ENCODE measurements around the gene MS4A18. TPM values are rescaled to one million over a fixed set of nuclear protein-coding genes. Genes with fewer than 3 reads are reported as not detected.
A peak's percentile ranks its signal among the peaks of the same experiment; 100 is the strongest.

MS4A18 gene
- total and polyA plus RNA-seq, 10 of the 15 experiments (the other 5 are each of a cell fraction or from before 2014, with no cell fraction given) = not detected

DNA sequence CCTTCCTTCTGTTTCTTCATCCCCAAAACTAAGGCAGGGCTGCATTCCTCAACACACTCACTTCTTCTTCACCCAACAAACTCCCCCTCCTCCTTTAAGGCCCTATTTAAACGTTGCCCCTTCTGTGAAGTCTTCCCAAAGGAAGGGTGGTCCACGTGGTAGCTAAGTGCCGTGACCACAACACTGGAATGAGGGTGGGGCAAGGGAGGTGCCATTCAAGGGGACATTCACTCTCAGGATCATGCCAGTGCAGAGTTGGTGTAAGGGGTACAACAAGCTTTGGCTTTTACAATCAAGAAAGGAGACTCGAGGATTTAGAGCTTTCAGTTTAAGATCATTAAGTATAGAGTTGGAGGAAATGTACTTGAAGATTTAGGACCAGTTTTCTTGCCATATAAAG, 52.6 kb downstream of the MS4A18 start (continued):
- TF ChIP-seq CHD2 (IDR thresholded peaks at IDR 0.05; ENCODE audit: borderline replicate concordance, low read depth, low read length) = no peak
- no peak for TF ChIP-seq ZNF274 (IDR thresholded peaks at IDR 0.05; ENCODE audit: insufficient read depth, insufficient read length)
- TF ChIP-seq FOXK2 (IDR thresholded peaks at IDR 0.05) = no peak

DNA sequence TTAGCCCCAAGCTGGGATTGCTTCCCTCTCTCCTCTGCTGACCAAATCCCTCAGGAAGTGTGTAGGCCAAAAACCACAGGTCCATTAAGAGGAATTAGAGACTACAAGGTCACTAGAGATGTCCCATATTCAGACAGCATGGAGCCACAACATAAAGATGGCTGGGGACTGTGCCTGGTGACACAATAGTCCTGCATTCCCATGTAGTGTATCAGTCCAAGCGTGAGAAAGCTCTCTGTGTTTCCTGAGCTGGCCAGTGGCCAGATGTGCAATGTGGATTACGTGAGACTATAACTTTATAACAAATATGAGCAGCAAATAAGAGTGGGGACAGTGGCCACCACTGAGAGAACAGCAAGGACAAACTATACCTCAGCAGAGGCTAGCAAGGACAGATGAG, 53.1 kb downstream of the MS4A18 start:
- TF ChIP-seq, protein P1, sequence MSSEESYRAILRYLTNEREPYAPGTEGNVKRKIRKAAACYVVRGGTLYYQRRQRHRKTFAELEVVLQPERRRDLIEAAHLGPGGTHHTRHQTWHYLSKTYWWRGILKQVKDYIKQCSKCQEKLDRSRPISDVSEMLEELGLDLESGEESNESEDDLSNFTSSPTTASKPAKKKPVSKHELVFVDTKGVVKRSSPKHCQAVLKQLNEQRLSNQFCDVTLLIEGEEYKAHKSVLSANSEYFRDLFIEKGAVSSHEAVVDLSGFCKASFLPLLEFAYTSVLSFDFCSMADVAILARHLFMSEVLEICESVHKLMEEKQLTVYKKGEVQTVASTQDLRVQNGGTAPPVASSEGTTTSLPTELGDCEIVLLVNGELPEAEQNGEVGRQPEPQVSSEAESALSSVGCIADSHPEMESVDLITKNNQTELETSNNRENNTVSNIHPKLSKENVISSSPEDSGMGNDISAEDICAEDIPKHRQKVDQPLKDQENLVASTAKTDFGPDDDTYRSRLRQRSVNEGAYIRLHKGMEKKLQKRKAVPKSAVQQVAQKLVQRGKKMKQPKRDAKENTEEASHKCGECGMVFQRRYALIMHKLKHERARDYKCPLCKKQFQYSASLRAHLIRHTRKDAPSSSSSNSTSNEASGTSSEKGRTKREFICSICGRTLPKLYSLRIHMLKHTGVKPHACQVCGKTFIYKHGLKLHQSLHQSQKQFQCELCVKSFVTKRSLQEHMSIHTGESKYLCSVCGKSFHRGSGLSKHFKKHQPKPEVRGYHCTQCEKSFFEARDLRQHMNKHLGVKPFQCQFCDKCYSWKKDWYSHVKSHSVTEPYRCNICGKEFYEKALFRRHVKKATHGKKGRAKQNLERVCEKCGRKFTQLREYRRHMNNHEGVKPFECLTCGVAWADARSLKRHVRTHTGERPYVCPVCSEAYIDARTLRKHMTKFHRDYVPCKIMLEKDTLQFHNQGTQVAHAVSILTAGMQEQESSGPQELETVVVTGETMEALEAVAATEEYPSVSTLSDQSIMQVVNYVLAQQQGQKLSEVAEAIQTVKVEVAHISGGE (CRISPR knock-in tag; IDR thresholded peaks at IDR 0.05) = no peak
- TF ChIP-seq GABPA (IDR thresholded peaks at IDR 0.05; ENCODE audit: low read depth) = no peak
- TF ChIP-seq, protein P2, sequence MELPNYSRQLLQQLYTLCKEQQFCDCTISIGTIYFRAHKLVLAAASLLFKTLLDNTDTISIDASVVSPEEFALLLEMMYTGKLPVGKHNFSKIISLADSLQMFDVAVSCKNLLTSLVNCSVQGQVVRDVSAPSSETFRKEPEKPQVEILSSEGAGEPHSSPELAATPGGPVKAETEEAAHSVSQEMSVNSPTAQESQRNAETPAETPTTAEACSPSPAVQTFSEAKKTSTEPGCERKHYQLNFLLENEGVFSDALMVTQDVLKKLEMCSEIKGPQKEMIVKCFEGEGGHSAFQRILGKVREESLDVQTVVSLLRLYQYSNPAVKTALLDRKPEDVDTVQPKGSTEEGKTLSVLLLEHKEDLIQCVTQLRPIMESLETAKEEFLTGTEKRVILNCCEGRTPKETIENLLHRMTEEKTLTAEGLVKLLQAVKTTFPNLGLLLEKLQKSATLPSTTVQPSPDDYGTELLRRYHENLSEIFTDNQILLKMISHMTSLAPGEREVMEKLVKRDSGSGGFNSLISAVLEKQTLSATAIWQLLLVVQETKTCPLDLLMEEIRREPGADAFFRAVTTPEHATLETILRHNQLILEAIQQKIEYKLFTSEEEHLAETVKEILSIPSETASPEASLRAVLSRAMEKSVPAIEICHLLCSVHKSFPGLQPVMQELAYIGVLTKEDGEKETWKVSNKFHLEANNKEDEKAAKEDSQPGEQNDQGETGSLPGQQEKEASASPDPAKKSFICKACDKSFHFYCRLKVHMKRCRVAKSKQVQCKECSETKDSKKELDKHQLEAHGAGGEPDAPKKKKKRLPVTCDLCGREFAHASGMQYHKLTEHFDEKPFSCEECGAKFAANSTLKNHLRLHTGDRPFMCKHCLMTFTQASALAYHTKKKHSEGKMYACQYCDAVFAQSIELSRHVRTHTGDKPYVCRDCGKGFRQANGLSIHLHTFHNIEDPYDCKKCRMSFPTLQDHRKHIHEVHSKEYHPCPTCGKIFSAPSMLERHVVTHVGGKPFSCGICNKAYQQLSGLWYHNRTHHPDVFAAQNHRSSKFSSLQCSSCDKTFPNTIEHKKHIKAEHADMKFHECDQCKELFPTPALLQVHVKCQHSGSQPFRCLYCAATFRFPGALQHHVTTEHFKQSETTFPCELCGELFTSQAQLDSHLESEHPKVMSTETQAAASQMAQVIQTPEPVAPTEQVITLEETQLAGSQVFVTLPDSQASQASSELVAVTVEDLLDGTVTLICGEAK (IDR thresholded peaks at IDR 0.05; ENCODE audit: borderline replicate concordance) = no peak
- TF ChIP-seq BMI1 (IDR thresholded peaks at IDR 0.05; ENCODE audit: borderline replicate concordance) = no peak
- TF ChIP-seq NRF1 (conservative IDR thresholded peaks at IDR 0.05; ENCODE audit: low read depth, low read length) = no peak
- TF ChIP-seq, protein P3, sequence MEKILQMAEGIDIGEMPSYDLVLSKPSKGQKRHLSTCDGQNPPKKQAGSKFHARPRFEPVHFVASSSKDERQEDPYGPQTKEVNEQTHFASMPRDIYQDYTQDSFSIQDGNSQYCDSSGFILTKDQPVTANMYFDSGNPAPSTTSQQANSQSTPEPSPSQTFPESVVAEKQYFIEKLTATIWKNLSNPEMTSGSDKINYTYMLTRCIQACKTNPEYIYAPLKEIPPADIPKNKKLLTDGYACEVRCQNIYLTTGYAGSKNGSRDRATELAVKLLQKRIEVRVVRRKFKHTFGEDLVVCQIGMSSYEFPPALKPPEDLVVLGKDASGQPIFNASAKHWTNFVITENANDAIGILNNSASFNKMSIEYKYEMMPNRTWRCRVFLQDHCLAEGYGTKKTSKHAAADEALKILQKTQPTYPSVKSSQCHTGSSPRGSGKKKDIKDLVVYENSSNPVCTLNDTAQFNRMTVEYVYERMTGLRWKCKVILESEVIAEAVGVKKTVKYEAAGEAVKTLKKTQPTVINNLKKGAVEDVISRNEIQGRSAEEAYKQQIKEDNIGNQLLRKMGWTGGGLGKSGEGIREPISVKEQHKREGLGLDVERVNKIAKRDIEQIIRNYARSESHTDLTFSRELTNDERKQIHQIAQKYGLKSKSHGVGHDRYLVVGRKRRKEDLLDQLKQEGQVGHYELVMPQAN (conservative IDR thresholded peaks at IDR 0.05) = no peak
- FAIRE-seq = peak; percentile 13

More for the DNA sequence above, 53.1 kb downstream of the MS4A18 start:
- H3K79me2 ChIP-seq (ENCODE audit: control insufficient read depth, insufficient read depth, low read length) = no peaks in the 10 kb centered on the region
- no peak overlapping the region for H3K4me2 ChIP-seq (ENCODE audit: control insufficient read depth, insufficient read depth)
- H3K4me1 ChIP-seq (ENCODE audit: control insufficient read depth, insufficient read depth, low read length) = peaks cover 7% of the 10 kb centered on the region
- POLR2A ChIA-PET = interaction anchor here (1.4 to 2.1 kb wide), 3 partner anchors 12 to 126 kb away, joined by 3 to 7 read pairs (median 4); no protein-coding TSS in a partner anchor
- WGBS (ENCODE audit: insufficient coverage, insufficient replicate concordance, low lambda C conversion rate, missing lambda C conversion rate) = 72% methylated on average over 2 of the region's 2 CpGs
- intact Hi-C loops (cut with micrococcal nuclease; ENCODE audit: unreplicated experiment) = no loop called here
- SMC1A ChIA-PET (ENCODE audit: uncharacterized antibody, unreplicated experiment) = interaction anchor here (0.7 to 12.5 kb wide), 9 partner anchors 13 to 124 kb away, joined by 3 to 143 read pairs (median 4); no protein-coding TSS in a partner anchor
- no peak for DNase-seq (ENCODE audit: low read depth, low spot score)
- H2AFZ ChIP-seq (ENCODE audit: control insufficient read depth, low read depth, low read length) = no peak overlapping the region
- H3K4me3 ChIP-seq = no peak overlapping the region
- in situ Hi-C loops (cut with MboI) = no loop called here
- BruUV-seq (replicated peaks) = no TSS peak
- H3K36me3 ChIP-seq (ENCODE audit: control insufficient read depth in 2 of 2, insufficient read depth in 2 of 2, low read length in 1 of 2) = no peaks in the 10 kb centered on the region
- H3K9ac ChIP-seq (ENCODE audit: control insufficient read depth, insufficient read depth, low read length) = no peak overlapping the region
- ATAC-seq = no peak
- RAD21 ChIA-PET (ENCODE audit: unreplicated experiment) = interaction anchor here (1.5 to 8.4 kb wide), 4 partner anchors 14 to 110 kb away, joined by 3 to 119 read pairs (median 25); no protein-coding TSS in a partner anchor
- no peaks in the 10 kb centered on the region for H4K20me1 ChIP-seq (ENCODE audit: control insufficient read depth, insufficient read depth)
- H3K9me3 ChIP-seq (replicated peaks; ENCODE audit: control insufficient read depth, insufficient read depth, low read length) = no peaks in the 10 kb centered on the region
- CTCF ChIA-PET = interaction anchor here (0.5 to 9.3 kb wide), 12 partner anchors 13 to 411 kb away, joined by 3 to 184 read pairs (median 19); partner anchors contain the start of gene PRPF19
- no peaks in the 10 kb centered on the region for H3K27me3 ChIP-seq (replicated peaks in 1 of 2; ENCODE audit: control insufficient read depth in 2 of 2, insufficient read depth in 2 of 2, low read length in 1 of 2)
- no peak overlapping the region for H3K27ac ChIP-seq (ENCODE audit: control insufficient read depth, insufficient read depth)
